ENCODE data around the gene KLK12. TPM values are rescaled to one million over a fixed set of nuclear protein-coding genes. Genes with fewer than 3 reads are reported as not detected.

Gene KLK12
- total RNA-seq, 4 donors from 2014 or later: 1.4 to 4.7 TPM; not detected in 2

DNA sequence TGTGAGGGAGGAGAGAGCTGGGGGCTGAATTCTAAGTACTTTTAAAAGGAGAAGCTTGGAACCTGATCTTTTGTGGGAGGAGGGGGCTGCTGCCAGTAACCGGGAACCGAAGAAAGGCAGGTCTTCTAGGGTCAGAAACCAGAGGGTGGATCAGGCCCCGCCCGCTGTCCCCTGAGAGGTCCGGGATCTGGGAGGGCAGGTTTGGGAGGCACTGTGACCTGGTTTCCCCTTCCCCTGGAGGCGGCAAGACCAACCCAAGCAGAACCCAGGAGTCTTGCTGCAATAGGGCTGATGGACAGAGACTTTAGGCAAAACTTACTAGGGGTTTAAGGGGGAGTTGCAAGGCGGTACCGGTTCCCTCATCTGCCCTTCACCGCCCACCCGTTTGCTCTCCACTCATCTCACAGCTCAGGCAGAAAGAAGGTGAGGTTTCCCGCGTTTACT, 32.7 kb downstream of the KLK12 start:
- TF ChIP-seq POLR2A (IDR thresholded peaks at IDR 0.05) (no peak), CTCF (IDR thresholded peaks at IDR 0.05) (no peak)
- Histone ChIP-seq H3K9me3 (no peaks in the 10 kb centered on the region), H3K4me1 (no peaks in the 10 kb centered on the region), H3K36me3 (no peaks in the 10 kb centered on the region), H3K27ac (no peak overlapping the region), H3K27me3 (no peaks in the 10 kb centered on the region), H3K4me3 (no peak overlapping the region)
- no peak for DNase-seq

- DNase-seq: no peak
- TF ChIP-seq POLR2A (IDR thresholded peaks at IDR 0.05) (no peak), CTCF (IDR thresholded peaks at IDR 0.05) (no peak)
- Histone ChIP-seq H3K27ac (no peak within 1 kb of the TSS), H3K9me3 (no peaks in the 10 kb centered on the region), H3K4me3 (no peak within 1 kb of the TSS), H3K4me1 (no peaks in the 10 kb centered on the region), H3K27me3 (no peaks in the 10 kb centered on the region), H3K36me3 (no peaks in the 10 kb centered on the region)
These were observed 33.3 kb downstream of the KLK12 start, which contains the start of gene KLK8 for GRCh38 chr19:51001515-51001914. KLK8 (minus strand) TSS chr19:51001604; CDS start chr19:51001167, 437 bp downstream.

DNA sequence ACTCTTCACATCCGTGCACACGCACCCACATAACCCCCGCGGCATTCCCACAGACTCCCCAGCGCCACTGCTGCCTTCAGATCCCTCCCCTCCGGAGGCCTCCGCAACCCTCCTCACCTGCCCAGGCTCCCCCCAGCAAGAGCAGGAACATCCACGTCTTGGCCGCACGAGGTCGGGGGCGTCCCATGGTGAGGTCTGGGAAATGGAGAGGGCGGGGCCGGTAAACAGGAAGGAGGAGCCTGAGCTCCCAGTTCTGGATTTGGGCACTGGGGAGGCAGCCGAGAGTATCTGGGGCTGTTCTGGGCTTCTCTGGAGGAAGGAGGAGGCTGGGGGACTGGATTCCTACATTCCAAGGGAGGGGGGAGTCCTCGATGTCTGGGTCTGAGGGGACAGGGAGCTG, 33.8 kb downstream of the KLK12 start:
- H3K4me3 ChIP-seq: no peak overlapping the region
- H3K27ac ChIP-seq: no peak overlapping the region
- H3K9me3 ChIP-seq: no peaks in the 10 kb centered on the region
- no peaks in the 10 kb centered on the region for H3K27me3 ChIP-seq
- DNase-seq: no peak
- no peaks in the 10 kb centered on the region for H3K4me1 ChIP-seq
- H3K36me3 ChIP-seq: no peaks in the 10 kb centered on the region
- TF ChIP-seq CTCF (IDR thresholded peaks at IDR 0.05): no peak
- no peak for TF ChIP-seq POLR2A (IDR thresholded peaks at IDR 0.05)

DNA sequence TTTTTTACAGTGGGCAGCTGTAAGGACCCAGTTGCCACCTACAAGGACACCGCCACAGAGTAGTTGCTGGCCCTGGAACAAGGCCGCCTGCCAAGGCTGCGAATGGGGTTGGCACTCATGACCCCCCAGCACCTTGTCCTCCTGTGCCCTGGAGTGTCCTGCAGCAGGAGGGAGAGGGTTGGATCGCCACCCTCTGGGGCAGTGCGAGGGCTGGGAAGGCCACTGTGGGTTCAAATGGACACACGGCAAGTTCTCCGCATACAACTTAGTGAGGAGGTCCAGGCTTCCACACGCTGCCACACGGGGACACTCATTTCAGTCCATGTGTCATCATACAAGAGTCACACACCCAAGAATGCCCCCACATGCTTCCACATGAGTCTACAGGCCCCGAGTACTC, 34.4 kb downstream of the KLK12 start:
- no peak for DNase-seq
- Histone ChIP-seq H3K27ac (no peak overlapping the region), H3K9me3 (no peaks in the 10 kb centered on the region), H3K36me3 (no peaks in the 10 kb centered on the region), H3K4me3 (no peak overlapping the region), H3K27me3 (no peaks in the 10 kb centered on the region), H3K4me1 (no peaks in the 10 kb centered on the region)
- TF ChIP-seq POLR2A (IDR thresholded peaks at IDR 0.05): no peak
- TF ChIP-seq CTCF (IDR thresholded peaks at IDR 0.05): no peak

DNA sequence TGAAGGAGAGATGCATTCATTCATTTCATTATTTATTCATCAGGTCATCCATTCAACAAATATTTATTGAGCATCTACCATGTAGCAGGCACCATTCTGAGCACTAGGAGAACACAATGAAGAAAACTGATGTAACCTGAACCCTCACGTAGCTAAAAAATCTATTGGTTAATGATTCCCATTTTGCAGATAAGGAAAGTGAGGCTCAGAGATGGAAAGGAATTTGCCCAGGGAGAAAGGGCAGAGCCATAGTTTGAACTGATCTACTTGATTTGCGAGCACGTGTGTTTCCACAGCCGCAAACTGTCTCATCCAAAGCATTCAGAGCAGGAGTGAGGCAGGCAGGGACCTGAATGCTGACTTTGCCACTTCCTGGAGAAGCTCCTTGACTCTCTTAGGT, 36.1 kb downstream of the KLK12 start:
- no peaks in the 10 kb centered on the region for H3K4me1 ChIP-seq
- H3K4me3 ChIP-seq: no peak overlapping the region
- no peaks in the 10 kb centered on the region for H3K36me3 ChIP-seq
- no peak for TF ChIP-seq CTCF (IDR thresholded peaks at IDR 0.05)
- no peak for TF ChIP-seq POLR2A (IDR thresholded peaks at IDR 0.05)
- H3K27me3 ChIP-seq: no peaks in the 10 kb centered on the region
- DNase-seq: no peak
- H3K9me3 ChIP-seq: no peaks in the 10 kb centered on the region
- H3K27ac ChIP-seq: no peak overlapping the region

- TF ChIP-seq CTCF (IDR thresholded peaks at IDR 0.05) (no peak), POLR2A (IDR thresholded peaks at IDR 0.05) (no peak)
- H3K27me3 ChIP-seq: no peaks in the 10 kb centered on the region
- no peak overlapping the region for H3K27ac ChIP-seq
- no peak for DNase-seq
- H3K9me3 ChIP-seq: no peaks in the 10 kb centered on the region
- H3K36me3 ChIP-seq: no peaks in the 10 kb centered on the region
- H3K4me3 ChIP-seq: no peak overlapping the region
- no peaks in the 10 kb centered on the region for H3K4me1 ChIP-seq
These were observed 36.7 kb downstream of the KLK12 start for GRCh38 chr19:50998061-50998460.
